Lower leg skin (tissue), 4 donors: ENCODE measurements around the gene WNT7B. TPM values are rescaled to one million over a fixed set of nuclear protein-coding genes. Genes with fewer than 3 reads are reported as not detected.

Experiments
- DNase-seq, 2 donors: peaks; one replicate each; pipeline ENCODE4 v3.0.0-alpha.2; 2019; ENCODE audit warnings: low spot score in 2 of 2
- H3K4me3 ChIP-seq: fragments of 200-600 bp; sonication (generic); 2 replicates; pipeline ENCODE4 v1.5.1; 2017; ENCODE audit warnings: mild to moderate bottlenecking, low read depth; ENCODE audit not compliant: poor library complexity, severe bottlenecking
- POLR2A ChIP-seq, 2 donors: fragments of 450-650 bp; IDR thresholded peaks; one replicate each; pipeline ENCODE4 v1.6.1; 2016 to 2017; ENCODE audit warnings: antibody characterized with exemption in 2 of 2, mild to moderate bottlenecking in 1 of 2, moderate library complexity in 1 of 2
- WGBS, 2 donors: methylation state at CpG; one replicate each; pipeline ENCODE4 v1.1.5; 2018; 5-methylcytosine and 5-hydroxymethylcytosine counted together
- intact Hi-C: fragments of 100-400 bp; cut with DNase I; formaldehyde crosslinking; loops from one replicate; pipeline ENCODE4 v1.15.0; 2023; ENCODE audit warnings: low total_unique reads
- total RNA-seq, 4 donors: library from RNA; depleted of rRNA; stranded (reverse); fragments of >200 nt; gene quantifications; one replicate each; pipeline ENCODE4 v1.1.0, GENCODE V29; 2016
- TF ChIP-seq, protein P1 (sequence below), 3 donors: fragments of 450-650 bp; IDR thresholded peaks; one replicate each; pipeline ENCODE4 v1.5.1; 2016; ENCODE audit warnings: antibody characterized with exemption in 3 of 3, mild to moderate bottlenecking in 3 of 3, moderate library complexity in 2 of 3

Gene WNT7B
- total RNA-seq, 4 donors from 2014 or later: 26.4 to 39.9 (median 33.9) TPM

DNA sequence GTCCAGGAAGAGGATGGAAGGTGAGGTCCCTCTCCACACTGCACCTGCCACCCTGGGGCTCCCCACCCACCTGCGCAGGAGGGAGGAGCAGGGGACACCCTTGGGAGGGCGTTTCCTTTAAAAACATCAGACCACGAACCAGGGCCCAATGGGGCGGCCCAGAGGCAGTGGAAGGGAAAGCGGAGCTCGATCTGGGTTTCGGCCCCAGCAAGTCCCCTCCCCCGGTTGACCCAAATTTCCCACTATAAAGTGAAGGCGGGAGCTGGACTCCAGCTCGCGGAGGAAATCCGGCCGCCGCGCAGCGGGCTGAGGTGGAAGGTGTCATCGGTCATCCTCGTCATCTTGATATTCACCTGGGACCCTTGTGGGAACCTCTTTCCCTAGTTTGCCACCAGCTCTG lies 99.3 kb downstream of the WNT7B start:
- intact Hi-C loops: no loop called here
- peak in 1 of 2 donors; percentile 70 for DNase-seq
- WGBS, 2 donors: 76 to 77% methylated on average over 18 of the region's 18 CpGs
- H3K4me3 ChIP-seq: no peak overlapping the region
- TF ChIP-seq POLR2A (IDR thresholded peaks at IDR 0.05): no peak
- TF ChIP-seq, protein P1, sequence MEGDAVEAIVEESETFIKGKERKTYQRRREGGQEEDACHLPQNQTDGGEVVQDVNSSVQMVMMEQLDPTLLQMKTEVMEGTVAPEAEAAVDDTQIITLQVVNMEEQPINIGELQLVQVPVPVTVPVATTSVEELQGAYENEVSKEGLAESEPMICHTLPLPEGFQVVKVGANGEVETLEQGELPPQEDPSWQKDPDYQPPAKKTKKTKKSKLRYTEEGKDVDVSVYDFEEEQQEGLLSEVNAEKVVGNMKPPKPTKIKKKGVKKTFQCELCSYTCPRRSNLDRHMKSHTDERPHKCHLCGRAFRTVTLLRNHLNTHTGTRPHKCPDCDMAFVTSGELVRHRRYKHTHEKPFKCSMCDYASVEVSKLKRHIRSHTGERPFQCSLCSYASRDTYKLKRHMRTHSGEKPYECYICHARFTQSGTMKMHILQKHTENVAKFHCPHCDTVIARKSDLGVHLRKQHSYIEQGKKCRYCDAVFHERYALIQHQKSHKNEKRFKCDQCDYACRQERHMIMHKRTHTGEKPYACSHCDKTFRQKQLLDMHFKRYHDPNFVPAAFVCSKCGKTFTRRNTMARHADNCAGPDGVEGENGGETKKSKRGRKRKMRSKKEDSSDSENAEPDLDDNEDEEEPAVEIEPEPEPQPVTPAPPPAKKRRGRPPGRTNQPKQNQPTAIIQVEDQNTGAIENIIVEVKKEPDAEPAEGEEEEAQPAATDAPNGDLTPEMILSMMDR (IDR thresholded peaks at IDR 0.05): no peak

DNA sequence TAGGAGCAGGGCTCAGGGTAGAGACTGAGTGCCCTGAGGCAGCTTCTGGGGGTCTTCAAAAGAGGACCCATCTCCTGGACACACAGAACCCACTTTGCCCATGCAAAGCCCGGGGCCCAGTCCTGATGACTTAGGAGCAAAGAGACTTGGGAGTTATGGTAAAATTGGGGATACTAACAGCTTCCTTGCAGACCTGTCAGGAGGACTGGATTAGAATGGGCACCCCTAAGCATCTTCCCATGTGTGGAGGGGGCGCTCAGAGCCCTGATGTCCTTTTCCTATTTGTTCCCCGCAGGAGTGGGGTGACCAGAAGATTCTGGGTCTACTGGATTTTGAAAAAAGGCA lies 100.0 kb downstream of the WNT7B start:
- TF ChIP-seq, protein P1 (IDR thresholded peaks at IDR 0.05): no peak
- no peak for TF ChIP-seq POLR2A (IDR thresholded peaks at IDR 0.05)
- H3K4me3 ChIP-seq: no peak overlapping the region
- 84 to 91% methylated on average over 3 of the region's 3 CpGs for WGBS, 2 donors
- intact Hi-C loops: no loop called here
- no peak for DNase-seq

DNA sequence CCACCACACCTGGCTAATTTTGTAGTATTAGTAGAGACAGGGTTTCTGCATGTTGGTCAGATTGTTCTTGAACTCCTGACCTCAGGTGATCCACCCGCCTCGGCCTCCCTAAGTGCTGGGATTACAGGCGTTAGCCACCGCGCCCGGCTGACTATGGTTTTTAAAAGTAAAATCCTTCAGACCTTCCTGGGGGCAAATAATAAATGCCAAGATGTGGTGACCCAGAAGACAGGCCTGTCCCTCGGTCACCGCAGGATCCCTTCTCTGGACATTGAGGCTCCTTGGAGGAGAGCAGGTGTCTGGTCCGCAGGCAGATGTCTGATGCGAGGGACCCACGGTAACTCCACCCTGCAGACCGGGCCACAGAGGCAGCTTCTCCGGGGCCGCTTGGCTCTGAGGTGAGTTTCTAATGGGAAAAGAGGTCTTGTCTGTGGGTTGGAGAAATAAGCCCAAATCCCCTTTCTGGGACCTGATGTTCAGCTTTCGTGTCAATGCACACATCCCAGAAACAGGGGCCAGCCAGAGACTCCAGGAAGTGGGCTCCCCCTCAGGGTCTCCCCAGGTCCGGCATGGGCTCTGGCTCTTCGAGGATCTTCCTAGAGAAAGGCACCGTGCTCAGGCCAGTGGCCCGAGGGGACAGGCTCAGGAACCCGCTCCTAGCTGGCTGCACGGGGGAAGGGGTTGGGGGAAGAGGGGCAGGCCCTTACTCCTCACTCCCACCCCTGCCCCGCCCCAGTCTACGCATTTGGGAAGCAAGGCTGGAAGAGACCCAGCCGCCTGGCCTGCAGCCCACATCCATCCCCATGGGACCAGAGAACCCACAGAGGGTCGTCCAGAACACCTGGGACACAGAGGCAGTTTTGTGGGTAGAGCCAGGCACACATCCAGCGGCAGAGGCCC lies 100.6 kb downstream of the WNT7B start:
- intact Hi-C loops: no loop called here
- DNase-seq: peak in 1 of 2 donors; percentile 73

DNA sequence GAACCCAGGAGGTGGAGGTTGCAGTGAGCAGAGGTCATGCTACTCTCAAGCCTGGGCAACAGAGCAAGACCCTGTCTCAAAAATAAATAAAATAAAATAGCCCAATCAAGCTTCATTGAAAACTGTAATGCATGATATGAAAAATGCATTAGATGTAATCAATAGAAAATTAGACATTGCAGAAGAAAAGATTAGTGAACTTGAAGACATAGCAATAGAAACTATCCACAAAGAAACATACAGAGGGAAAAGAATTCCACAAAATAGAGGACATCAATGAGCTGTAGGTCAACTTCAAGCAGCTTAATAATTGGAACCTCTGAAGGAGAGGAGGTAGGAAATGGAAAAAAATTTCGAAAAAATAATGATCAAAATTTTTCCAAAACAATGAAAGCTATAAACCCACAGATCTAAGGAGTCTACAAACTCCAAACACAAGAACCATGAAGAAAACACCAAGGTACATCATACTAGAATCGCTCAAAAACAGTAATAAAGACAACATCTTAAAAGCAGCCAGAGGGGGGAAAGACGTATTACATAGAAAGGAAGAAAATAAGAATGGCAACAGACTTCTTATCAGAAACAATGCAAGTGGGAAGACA lies 104.2 kb downstream of the WNT7B start:
- intact Hi-C loops: no loop called here
- no peak for DNase-seq
- no peak for TF ChIP-seq POLR2A (IDR thresholded peaks at IDR 0.05)
- TF ChIP-seq, protein P1 (IDR thresholded peaks at IDR 0.05): no peak
- WGBS, 2 donors: 94 to 97% methylated on average over 3 of the region's 3 CpGs
- H3K4me3 ChIP-seq: no peak overlapping the region

More for the DNA sequence above, 100.6 kb downstream of the WNT7B start:
- WGBS, 2 donors: 88 to 89% methylated on average over 20 to 25 of the region's 26 CpGs
- TF ChIP-seq, protein P1 (IDR thresholded peaks at IDR 0.05): no peak
- TF ChIP-seq POLR2A (IDR thresholded peaks at IDR 0.05): no peak
- H3K4me3 ChIP-seq: no peak overlapping the region

DNA sequence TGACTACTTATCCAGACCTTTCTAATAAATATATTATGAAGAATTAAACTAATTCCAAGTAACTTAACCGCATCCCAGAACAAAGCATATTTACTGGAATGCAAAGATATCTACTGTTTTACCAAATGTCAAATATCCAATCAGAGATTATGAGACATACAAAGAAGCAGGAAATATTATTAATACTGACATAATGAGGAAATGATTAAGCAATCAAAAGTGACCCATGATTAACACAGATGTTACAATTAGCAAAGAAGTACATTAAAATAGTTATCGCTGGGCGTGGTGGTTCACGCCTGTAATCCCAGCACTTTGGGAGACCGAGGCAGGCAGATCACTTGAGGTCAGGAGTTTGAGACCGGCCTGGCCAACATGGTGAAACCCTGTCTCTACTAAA lies 105.2 kb downstream of the WNT7B start:
- H3K4me3 ChIP-seq: no peak overlapping the region
- DNase-seq: no peak
- intact Hi-C loops: no loop called here
- no peak for TF ChIP-seq POLR2A (IDR thresholded peaks at IDR 0.05)
- TF ChIP-seq, protein P1 (IDR thresholded peaks at IDR 0.05): no peak
- 97 to 98% methylated on average over 6 of the region's 6 CpGs for WGBS, 2 donors

Other genes starting within 250 kb of the WNT7B start
- 10 to 100 TPM; 27.8 to 58.1 (median 37.8) TPM for gene PPARA, start 173.4 kb upstream of the WNT7B start, total RNA-seq